GM18907 (cell line): ENCODE data around the gene SNX10.

ENCODE experiments used
- ATAC-seq: cut with Tn5 transposase; IDR thresholded peaks from one replicate; pipeline ENCODE4 v1.9.1; 2021; ENCODE audit warnings: mild to moderate bottlenecking, moderate library complexity; ENCODE audit not compliant: unreplicated experiment

SNX10 gene

DNA sequence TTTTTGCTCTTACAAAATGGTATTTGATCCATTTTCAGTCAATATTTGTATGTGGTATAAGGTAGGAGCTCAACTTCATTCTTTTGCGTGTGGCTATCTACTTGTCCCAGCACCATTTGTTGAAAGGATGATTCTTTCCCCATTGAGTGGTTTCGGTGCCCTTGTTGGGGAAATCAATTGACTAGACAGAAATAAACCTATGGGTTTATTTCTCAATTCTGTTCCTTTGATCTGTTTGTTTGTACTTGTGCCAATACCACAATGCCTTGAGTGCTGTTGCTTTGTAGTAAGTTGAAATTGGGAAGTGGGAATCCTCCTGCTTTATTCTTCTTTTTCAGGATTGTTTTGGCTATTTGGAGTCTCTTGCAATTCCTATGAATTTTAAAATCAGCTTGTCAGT is 41.0 kb downstream of the SNX10 start:
- ATAC-seq: no peak

DNA sequence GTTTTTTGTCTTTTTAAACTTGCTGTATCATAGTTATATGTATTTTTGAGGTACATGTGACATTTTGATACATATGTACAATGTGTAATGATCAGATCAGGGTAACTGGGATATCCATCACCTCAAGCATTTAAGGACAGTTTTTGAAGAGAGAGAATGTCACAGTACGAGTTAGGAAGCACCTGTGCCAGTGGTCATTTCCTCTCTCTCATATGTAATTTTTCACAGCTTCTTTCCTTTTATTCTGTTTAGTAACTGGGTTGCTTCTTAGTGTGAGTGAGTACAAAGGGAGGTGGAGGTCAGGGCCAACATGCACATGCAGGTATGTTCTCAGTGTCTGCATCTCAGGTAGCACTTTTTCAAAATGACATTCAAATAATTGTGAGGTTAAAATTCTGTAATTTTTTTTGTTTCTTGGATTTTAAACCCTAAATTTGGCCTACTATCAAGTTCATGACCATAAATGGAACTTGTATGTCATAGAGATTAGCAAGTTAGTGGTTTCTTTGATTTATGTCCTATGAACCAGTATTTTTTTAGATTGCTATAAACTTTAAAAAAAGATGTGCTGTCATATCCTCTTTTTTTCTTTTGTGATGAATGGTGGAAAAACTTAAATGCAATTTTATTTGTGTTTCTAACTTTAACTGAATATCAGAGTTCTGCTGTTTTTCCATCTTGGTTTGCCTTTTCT is 42.7 kb downstream of the SNX10 start:
- no peak for ATAC-seq

DNA sequence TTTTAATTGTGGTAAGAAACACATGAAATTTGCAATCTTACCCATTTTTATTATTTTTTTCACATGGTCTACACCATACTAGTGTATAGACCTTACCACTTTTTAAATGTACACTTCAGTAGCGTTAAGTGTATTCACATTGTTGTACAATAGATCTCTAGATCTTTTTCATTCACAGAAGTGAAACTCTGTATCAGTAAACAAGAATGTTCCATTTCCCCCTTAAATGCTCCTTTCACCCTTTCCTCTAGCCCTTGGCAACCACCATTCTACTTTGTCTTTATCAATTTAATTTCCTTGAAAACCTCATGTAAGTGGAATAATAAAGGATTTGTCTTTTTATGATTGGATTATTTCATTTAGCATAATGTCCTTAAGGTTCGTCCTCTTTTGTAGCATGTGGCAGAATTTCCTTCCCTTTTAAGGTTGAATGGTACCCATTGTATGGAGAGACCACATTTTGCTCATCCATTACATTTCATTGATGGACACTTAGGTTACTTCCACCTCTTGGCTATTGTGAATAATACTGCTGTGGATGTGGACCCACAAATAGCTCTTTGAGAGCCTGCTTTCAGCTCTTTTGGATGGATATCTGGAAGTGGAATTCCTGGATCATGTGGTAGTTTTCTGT is 45.7 kb downstream of the SNX10 start:
- no peak for ATAC-seq

DNA sequence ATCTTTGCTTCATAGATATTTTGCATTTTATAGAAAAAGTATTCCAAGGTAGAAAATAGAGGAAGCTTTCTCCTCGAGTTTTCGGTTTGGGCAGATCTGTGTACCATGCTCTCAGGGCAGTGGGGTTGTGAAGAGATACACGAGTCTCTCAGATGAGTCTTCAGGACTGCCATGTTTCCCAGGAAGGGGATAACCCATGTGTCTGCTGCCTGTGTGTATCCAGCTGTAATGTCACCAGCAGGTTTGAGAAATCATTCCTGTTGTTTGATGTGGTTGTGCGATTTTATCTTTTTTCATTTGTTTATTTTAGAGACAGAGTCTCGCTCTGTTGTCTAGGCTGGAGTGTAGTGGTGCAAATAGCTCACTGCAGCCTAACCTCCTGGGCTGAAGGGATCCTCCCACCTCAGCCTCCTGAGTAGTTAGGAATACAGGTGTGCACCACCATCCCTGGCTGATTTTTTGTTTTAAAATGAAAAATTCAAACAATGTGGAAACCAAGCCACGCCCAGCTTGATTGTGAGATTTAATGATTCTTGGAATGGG is 48.9 kb downstream of the SNX10 start:
- no peak for ATAC-seq

DNA sequence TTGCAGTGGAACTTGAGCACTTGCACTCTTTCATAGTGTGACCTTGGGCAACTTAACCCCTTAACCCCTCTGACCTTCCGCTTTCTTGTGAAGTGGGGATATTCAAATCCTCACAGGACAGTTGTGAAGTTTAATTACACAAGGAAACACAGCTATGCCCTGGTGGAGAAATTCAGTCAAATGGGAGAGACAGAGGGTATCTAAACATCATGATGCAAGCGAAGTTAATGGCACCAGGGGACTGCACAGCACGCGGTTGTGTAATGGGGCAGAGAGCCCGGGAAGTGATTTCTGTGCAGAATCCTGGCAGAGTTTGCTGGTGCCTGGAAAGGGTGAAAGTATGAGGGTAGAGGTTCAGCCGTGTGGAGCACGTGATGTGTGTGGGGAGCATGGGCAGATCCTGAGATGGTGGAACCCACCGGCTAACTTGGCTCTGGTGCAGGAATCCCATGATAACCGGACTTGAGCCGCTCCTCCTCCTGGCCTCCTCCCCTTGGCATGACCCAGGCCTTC is 51.7 kb downstream of the SNX10 start:
- no peak for ATAC-seq

DNA sequence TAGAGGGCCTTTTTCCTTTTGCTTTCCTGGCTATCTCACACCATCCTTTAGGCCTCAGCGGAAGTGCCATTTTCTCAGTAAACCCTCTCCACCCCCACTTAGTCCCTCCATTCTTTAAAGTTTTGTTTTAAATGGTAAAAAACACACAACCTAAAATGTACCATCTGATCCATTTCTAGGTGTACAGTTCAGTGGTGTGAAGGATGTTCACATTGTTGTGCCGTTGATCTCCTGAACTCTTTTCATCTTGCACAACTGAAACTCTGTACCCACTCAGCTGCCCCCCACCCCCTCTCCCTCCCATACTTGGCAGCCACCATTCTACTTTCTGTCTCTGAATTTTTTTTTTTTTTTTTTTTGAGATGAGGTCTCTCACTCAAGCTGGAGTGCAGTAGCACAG is 52.2 kb downstream of the SNX10 start:
- ATAC-seq: no peak

DNA sequence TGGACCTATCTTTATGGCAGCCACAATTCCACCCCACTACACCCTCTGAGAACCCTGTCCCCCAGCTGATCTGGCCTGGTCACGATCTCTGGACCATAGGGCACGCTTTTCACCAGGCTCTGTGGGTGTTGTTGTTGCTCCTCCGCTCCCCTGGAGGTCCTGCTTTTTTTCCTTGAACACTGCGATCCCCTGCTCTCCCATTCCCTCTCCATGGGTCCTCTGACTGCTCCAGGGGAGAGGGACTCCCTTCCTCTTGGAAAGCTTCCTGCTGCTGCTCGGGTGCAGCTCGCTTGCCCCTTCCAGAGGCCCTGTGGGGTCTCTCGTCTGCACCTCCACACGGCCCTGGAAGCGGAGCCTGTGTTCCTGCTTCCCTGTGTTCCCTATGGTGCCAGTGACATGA is 53.5 kb downstream of the SNX10 start:
- no peak for ATAC-seq

DNA sequence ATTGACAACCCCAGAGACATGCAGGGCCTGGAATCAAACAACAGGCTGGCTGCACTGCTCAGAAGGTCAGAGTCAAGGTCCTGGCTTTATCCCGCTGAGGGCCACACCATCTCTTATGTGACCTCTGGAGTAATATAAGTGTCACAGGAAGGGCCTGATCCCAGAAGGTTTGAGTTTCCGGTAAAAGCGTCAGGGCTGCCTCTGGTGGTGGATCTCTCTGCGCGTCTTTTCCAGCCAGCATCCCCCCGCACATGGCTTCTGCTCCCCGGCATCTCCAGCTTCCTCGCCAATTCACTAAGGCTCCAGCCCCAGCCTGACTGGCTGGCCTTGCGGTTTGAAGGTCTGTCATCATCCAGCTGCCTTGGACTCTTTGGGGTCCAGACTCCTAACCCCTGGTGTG is 54.2 kb downstream of the SNX10 start:
- no peak for ATAC-seq

DNA sequence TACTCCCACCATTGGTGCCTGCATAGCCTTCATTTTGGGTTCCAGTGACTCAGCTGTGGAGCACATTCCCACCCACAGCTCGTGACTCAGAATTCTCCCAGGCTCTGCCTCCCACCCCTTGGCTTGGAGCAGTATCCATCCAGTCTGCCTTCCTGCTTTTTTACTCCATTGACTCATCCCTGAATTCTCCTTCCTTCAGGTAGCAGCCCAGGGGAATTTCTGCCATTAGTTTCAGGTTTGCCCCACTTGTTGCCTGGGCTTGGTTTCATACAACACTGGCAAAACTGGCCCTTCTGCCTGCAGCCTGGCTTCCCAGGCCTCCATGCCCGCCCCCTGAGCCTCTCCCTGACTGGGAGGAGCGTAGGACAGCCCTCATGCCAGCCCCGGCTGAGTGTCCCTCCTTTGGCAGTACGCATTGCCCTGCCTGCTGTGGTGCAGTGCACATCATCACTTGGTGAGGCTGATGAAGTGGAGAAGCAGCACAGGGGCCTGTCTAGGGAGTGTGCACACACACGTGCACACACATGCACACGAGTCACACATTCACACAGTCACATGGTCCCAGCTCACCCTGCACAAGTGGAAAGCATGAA is 55.0 kb downstream of the SNX10 start:
- ATAC-seq: no peak

DNA sequence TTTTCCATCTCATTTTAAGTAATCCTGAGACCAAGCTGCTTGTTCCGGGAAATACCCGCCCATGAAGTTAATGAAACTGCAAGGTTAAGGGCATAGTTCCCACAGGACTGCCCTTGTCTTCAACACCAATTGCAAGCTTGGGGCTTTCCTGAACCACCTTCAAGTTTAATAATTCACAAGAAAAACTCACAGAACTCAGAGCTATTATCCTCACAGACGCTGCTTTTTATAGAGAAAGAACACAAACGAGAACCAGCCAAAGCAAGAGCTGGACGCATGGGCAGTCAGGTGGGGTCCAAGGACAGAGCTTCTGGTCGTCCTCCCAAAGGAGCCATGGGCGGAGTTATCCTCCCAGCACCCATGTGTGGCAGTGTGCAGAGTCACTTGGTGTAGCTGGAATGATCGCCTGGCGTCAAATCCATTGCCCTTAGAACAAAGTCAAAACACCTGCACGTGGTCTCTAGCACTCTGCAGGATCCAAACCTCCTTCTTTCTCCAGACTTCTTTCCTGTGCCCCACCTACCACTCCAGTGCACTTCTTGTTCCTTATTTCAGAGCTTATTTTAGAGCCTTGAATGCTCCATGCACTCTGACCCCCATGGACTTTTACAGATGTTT is 56.7 kb downstream of the SNX10 start:
- peak; percentile 84 for ATAC-seq

DNA sequence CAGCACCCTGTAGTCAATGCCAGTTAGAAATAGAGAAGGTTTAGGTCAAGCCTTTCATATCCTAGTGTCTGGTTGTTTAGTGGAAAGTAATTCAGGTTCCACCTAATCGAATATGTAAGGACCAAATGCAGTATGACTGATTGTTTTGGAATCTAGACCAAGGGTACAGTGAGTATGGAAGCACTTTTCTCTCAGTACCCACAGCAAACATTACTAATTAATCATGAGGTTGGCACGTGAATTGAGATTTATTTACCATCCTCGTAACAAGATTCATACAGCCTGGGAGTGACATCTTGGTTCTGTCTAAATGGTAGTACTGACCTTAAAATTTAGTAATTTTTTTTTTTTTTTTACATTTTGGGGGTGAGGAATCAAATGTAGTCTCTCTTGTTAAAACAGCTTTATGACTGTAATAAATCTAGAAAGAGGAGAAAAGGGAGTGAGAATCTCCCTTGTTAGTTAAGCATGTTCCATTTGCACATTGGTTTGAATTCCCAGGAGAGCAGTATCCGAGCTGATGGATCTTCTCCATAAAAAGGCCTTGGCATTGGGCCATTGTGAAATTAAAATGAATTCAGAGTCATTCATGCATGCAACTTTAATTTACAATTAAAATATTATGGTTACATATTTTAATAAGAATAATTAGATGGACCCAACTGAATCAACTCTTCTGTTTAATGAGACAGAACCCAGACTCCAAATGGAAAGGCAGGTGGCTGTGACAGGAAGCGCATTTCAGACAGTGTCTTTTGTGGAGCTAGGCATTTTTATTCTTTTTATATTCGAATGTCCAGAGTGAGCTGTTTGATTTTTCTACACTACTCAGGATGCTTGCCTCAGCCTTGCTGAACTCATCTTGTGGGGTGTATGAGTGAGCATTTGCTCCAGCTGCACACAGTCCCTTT is 57.6 kb downstream of the SNX10 start:
- ATAC-seq: no peak

DNA sequence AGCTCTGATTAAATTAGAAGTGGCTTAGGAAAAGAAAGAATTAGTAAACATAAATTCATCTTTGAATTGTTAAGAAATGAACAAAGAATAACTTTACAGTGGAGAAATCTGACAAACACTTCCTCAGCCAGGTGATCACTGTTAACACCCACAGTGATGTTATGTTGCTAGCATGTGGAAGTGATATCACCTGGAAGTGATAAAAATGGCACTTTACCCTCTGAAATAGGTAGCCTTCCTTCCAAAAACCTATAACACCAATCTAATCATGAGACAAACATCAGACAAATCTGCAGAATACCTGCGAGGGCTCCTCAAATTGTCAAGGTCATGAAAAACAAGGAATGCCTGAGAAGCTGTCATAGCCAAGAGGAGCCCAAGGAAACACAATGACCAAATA is 59.5 kb downstream of the SNX10 start:
- ATAC-seq: no peak

DNA sequence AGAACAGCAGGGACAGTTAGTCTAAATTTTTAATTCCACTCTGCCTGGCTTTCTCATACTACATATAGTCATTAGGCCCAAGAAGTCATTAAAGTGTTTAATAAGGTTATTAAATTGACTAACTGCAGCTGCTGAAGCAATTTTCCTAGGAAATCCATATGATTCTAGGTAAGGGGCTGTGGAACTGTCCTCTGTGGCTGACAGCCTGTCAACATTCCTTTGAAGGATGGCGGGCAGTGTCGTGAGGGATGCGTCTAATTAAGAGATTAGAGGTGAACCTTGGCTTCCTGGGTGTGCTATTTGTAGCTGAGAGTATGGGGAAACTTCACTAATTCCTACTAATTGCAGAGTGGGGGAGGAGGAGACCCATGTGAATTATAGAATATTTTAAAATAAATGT is 64.6 kb downstream of the SNX10 start:
- ATAC-seq: no peak

DNA sequence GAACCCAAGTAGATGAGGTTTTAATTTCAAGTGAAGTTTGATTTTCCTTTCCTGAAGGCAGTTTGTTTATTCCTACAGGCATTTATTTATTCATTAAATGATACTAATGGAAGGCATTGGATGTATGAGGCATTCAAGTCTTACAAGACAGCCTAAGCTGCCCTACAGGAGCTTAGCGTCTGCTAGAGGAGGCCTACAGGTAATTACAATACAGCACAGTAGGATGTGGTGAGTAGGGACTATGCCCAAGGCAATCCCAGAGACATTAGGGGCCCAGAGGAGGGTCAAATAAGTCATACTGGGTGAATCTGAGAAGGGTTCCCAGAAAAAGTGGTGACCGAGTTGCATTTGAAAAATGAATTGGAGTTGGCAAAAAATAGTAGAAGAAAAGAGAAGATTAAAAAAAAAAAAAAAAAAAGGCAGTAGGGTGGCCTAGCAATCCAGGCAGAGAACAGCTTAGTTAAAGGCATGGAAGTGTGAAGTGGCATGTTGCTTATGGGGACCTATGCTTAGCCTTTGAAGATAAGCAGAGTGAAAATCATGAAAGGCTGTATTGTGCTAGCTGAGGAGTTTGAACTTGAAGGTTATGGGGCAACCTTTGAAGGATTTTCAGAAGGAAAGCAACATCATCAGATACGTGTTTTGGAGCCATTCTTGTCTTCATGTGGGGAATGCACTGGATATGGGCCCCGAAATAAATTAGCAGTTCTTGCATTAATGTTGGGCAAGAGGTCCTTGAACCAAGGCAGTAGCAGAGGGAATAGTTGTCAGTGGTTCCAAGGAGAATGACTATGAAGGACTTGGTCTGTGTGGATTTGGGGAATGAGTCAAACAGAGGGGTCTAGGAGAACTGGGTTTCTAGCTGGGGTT is 65.5 kb downstream of the SNX10 start:
- no peak for ATAC-seq

DNA sequence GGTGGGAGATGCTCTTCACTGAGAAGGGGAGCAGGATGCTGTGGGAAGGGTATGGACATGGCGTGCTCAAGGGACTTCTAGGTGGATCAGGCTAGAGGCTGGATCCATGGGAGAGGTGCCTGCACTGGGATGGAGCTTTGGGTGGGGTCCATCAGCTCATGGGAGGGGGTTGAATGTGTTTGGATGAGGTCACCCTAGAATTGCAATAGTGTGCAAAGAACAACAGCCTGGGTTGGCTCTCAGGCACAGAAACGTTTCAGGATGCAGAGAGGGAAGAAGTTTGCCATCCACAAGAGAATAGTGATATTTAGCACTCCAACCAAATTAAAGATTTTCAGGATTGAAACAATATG is 66.1 kb downstream of the SNX10 start:
- no peak for ATAC-seq

DNA sequence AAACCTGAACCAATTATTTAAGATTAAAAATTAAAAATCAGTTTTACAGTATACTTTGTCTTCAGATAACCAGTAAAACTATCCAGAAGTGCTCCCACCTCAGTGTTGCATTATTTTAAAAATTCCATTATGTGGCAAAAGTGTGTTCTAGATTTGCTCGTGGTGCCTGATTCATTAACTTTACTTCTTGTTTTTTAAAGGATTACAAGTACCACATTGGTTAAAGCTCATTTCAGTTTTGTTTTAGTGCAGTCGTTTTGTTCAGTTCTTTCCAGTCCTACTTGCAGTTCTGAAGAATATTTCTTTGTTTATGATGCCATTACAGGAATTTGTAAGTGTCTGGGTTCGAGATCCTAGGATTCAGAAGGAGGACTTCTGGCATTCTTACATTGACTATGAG is 69.0 kb downstream of the SNX10 start:
- no peak for ATAC-seq

DNA sequence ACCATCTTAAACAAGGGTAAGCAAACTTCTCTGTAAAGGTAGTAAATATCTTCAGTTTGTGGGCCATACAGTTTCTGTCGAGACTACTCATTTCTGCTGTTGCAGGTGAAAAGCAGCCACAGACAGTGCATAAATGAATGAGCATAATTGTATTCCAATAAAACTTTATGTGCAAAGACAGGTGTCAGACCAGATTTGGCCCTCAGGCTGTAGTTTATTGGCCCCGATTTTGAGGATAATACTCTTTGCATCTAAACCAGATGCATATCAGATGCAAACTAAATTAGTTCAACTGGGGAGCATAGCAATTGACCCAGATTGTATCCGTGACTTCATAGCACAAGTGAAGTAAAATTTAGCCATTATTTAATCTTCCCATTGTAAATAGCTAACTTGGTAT is 70.0 kb downstream of the SNX10 start:
- ATAC-seq: no peak

DNA sequence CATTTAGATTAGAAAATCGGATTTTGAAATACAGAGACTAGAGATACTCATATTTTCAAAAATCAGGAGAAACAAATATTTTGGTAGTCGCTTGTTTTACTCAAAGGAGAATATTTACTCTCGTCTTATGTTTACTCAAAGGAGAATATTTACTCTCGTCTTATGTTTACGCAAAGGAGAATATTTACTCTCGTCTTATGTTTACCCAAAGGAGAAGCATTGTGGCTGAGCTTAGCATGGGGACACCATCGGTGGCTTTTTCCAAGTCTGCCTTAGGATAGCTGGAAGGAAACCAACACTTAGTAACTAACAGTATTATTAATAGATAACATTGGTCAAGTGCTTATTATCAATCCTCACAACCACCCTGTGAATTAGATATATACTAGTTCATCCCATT is 71.8 kb downstream of the SNX10 start:
- no peak for ATAC-seq

DNA sequence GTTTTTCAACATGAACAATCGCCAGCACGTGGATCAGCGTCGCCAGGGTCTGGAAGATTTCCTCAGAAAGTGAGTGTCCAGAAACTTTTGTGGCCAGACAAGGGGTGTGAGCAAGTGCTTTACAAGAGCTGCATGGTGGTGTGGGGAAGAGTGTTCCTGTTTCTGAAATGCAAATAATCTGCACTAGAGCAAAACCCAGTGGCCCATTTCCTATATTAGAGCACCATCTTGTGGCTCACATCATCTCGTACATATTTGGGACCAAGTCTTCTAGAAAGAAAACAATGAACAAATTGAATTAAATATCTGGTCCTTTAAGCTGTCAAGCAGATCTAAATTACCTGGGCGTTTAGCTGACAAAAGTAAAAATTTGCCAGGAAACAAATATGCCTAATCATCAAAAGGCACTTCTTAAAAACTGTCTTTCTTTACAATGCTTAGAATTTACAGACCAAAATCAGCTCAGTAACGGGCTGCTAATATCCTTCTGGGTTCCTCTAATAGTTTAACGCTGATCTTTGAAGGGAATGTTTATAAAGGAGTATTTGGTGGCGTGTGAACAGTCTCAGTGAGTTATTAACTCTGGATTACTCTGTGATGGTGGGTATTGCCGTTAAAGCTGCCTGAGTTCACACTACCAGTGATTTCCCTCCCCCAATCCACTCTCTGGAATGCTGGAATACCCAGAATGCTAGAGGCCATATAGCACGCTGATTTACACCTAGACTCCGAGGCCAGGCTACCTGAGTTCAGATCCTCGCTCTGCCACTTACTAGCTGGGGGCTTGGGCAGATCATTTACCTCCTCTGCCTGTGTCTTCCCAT is 73.6 kb downstream of the SNX10 start:
- ATAC-seq: peak; percentile 81
